Stimulated activated CD4-positive, alpha-beta T cell treated with anti-CD3 and anti-CD28 coated beads, Interleukin-15, amount 100 ng/mL, for 1 hour (primary cell): ENCODE results near the gene BAIAP3.
"Not testable (repeated sequence)": the region's sequence is repeated elsewhere in the genome, so short reads cannot be mapped to it uniquely, and the experiment has no call there.

Source experiments
- DNase-seq, 2 donors: peaks; one replicate each; pipeline ENCODE4 v3.0.0-alpha.2; 2020; ENCODE audit warnings: low read depth in 1 of 2, low spot score in 1 of 2

The BAIAP3 gene

DNA sequence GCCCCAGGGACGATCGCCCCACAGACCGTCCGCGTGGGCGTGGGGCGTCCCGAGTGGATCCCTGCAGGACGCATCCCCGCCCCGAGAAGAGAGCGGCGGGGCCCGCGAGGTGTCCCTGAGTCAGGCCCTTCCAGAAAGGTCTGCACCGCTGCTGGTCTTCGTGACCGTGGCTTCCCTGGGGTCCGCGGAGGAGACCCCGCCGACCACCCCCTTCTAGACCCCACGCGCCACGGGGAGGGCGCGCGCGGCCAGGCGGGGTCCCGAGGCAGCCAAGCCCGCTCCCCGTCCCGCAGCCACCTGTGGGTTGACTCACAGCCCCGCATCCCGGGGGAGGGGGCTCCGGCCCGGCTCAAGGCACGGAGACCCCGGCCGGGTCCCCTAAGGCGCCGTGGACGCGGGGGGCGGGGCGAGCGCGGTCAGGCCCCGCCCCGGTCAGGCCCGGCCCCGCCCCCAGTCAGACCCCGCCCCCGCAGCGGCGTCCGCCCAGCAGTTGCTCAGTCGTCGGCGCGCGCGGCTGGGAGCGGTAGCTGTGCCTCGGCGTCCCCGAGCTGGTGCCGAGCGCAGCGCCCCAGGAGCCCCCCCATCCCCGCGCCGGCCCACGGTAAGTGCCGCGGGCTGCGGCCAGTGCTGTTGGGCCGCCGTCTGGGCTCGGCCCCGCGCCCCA lies at the start of gene BAIAP3:
Gene BAIAP3, plus strand, starts transcription at position 497 of the 664 bp plus-strand sequence. CDS start 4,905 bp downstream, outside the sequence.
- DNase-seq, result no peak

DNA sequence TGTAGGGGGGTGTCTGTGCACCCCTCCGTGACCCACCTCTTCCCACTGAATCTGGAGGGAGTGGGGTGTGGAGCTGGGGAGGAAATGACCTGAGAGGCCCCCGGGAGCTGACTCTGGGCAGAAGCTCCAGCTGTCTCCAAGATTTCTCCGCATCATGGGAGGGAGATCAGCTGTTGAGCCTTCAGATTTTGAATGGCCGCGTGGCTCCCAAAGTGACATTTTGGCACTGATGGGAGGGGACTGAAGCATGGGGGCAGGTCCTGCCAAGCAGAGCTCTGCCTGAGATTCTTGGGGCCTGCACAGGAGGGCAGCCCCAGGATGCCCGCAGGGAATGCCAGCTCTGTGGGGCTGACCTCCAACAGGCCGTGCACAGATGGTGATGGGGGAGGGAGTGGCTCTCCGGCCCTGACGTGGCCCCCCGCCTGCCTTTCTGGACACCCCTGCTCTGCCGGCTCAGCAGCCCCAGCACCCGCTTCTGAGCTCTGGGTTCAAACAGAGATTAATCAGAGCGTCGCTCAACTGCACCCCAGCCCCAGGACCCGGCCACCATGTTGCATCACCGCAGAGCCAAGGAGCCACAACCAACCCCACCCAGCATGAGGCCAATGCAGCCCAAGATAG lies 49.3 kb upstream of the BAIAP3 start:
- DNase-seq, result no peak

DNA sequence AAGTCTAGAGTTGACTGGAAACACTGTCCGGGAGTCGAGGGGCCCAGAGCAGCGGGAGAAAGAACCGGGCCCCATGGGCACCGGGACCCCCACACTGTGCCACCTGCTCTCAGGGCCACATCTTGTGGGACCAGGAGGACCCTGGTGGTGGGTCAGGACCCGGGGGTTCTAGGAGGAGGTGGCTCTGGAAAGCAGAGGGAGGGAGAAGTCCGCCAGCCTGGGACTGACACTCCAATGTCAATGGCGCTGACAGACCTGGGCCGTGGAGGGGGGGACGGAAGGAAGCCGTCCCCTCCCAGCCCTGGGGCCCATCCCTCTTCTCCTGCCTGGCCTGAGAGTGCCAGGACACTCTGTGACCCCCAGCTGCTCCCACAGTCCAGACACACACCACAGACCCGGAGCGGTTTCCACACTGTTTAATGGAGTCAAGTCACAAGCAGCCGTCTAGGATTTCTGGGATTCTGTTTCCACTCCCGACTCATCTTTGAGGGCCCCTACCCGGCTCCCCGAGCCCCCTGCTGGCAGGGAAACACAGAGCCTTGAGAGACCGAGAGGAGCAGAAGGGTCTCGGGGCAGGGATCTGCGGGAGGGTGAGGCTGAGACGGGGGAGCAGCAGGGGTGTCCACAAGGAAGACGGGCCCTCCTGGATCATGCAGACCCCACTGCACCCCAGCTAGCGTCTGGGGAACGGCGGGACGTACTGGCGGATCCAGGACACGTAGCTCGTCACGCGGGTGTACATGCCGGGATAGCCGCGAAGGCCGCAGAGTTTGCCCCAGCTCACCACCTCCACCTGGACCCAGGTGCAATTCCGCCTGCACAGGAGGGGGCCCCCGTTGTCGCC lies 47.6 kb upstream of the BAIAP3 start:
- no peak for DNase-seq

DNA sequence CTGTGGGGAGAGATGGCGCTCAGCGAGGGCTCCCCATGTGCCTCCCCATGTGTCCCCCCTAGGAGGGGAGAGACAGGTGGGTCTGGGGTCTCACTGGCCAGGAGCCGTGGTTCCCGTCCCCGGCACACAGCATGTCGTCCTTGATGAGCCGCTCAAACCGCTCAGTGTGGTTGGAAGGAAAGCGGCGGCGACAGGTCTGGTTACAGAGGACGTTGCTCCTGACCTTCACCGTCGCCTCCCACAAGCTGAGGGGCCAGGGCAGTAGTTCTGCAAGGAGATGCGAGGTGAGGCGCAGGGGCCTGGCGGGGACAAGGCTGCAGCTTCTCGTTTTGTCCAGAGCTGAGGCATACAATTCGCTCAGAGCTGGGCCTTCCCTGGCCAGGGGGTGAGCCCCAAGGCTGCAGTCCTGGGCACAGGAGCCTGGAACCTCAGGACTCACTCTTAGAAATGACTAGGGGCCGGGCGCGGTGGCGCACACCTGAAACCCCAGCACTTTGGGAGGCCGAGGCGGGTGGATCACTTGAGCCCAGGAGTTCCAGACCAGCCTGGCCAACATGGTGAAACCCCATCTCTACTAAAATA lies 46.8 kb upstream of the BAIAP3 start:
- DNase-seq, result no peak

DNA sequence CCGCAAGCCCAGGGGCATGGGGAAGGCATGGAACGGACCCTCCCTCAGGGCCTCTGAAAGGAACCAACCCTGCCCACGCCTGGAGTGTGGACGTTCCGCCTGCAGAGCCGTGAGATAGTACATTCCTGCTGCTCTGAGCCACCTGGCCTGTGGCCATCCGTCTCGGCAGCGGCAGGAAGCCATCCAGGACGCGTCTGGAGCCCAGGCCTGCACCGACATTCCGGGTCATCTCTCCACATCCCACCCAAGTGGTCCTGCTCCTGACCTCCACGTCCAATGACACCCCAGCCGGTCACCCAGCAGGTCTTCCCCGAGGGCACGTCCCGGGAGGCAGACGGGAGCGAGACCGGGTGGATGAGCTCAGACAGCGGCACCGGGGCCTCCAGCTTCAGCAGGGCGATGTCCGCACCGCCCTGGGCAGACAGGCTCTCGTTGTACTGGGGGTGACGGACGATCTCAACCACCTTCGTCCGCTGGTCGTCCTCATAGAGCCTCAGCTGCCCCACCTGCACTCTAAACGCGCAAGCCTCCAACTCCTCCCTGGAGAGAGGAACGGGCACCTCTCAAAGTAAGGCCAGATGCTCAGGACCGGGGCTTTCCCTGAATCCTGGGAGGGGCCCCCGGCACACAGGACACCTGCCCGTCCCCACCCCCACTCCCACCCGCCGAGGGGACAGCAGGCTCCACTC lies 45.3 kb upstream of the BAIAP3 start:
- DNase-seq, result no peak

GRCh38 chr16:1288813-1289476 lies 44.5 kb upstream of the BAIAP3 start:
- DNase-seq, result no peak

DNA sequence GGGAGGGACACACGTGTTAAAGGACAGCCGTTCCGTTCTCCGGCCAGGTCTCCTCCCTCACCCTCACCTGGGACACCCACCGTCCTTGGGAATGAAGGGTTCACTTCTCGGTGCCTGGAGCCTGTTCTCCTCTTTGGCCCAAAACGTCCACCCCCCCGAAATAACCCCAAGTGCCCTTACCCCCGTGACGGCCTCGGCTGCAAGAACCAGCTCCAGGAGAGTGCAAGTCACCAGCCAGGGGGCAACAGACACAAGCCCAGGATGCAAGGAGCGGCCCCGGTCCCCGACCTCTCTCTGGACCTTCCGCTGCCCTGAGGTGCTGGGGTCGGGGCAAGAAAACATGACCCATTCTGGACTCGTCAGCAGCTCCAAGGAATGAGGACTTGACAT lies 44.0 kb upstream of the BAIAP3 start:
- no peak for DNase-seq

- DNase-seq, result no peak
Measured at GRCh38 chr16:1290063-1290501, 43.4 kb upstream of the BAIAP3 start.

GRCh38 chr16:1290860-1291575 lies 42.4 kb upstream of the BAIAP3 start:
- no peak for DNase-seq

GRCh38 chr16:1291576-1291974 lies 41.9 kb upstream of the BAIAP3 start:
- no peak for DNase-seq

- DNase-seq, result not testable (repeated sequence)
Measured at GRCh38 chr16:1292208-1292607, 41.2 kb upstream of the BAIAP3 start.

- not testable (repeated sequence) for DNase-seq
Measured at GRCh38 chr16:1292808-1293207, 40.6 kb upstream of the BAIAP3 start.

DNA sequence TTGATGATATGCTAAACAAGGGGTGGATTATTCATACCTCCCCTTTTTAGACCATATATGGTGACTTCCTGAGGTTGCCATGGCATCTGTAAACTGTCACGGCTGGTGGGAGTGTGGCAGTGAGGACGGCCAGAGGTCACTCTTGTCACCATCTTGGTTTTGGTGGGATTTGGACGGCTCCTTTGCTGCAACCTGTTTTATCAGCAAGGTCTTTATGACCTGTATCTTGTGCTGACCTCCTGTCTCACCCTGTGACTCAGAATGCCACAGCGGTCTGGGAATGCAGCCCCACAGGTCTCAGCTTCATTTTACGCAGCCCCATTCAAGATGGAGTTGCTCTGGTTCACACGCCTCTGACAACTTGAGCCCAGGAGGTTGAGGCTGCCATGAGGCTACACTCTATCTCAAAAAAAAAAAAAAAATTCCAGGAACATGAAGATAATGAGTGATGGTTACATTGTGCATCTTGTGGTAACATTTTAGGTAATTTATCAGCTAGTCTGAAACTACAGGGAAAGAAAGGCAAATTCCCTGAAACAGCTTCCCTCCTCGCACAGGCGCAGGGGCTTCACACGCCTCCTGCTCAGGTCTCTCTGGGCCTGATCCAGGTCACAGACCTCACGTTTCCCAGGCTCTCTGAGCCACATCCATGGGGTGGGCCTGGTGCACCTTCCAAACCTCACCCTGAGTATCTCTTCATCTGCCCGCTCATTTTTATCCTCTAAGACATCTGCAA lies 39.4 kb upstream of the BAIAP3 start:
- DNase-seq, result no peak

GRCh38 chr16:1295465-1295864 lies 38.0 kb upstream of the BAIAP3 start:
- no peak for DNase-seq

- DNase-seq, result not testable (repeated sequence)
Measured at GRCh38 chr16:1296688-1297017, 36.8 kb upstream of the BAIAP3 start.

- DNase-seq, result no peak
Measured at GRCh38 chr16:1297018-1297696, 36.3 kb upstream of the BAIAP3 start.

DNA sequence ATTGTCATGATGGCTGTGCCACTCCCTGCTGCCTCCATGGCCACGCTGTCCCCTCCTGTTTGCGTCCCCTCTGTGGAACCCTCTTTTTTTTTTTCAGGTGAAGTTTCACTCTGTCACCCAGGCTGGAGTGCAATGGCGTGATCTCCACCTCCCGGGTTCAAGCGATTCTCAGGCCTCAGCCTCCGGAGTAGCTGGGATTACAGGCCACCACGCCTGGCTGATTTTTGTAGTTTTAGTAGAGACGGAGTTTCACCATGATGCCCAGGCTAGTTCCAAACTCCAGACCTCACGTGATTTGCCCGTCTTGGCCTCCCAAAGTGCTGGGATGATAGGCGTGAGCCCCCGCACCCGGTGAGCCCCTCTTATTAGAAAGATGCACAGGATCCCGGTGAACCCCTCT lies 35.0 kb upstream of the BAIAP3 start:
- DNase-seq, result no peak

- no peak for DNase-seq
Measured at GRCh38 chr16:1299012-1299867, 34.2 kb upstream of the BAIAP3 start.
